Right lobe of liver (tissue), 4 donors: ENCODE data around the gene P2RY6.

Experiments
- POLR2A ChIP-seq: fragments of 450-650 bp; IDR thresholded peaks from one replicate; pipeline ENCODE4 v1.6.1; 2017; ENCODE audit warnings: antibody characterized with exemption, mild to moderate bottlenecking
- TF ChIP-seq, protein P1 (sequence below), 4 donors: fragments of 200-600 bp in 3 of 4; fragments of 450-650 bp in 1 of 4; IDR thresholded peaks; one replicate each; pipeline versions ENCODE4 v1.5.1 to v1.8.0; 2016 to 2022; ENCODE audit warnings: antibody characterized with exemption in 4 of 4, mild to moderate bottlenecking in 2 of 4
- donor health status: DM: no; HTN: no; CAD: no.
- donor health status: DM: no; HTN: no; CAD: no.
- donor health status: DM: no; HTN: yes; CAD: no.

DNA sequence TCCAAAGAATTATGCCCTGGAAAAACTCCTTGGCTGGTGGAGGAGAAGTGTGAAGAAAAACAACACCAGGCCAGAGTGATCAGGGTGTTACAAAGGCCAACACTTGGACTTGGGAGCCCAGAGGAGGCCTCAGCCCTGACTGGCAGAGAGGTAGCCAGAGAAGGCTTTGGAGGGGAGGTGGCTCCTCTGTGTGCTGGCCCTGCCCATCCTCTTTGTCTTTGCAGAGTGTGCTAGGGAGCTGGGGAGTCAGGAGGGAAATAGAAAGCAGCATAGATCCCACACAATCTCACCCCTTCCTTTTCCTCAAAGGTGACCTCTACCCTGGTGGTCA lies 12.0 kb upstream of the P2RY6 start:
- TF ChIP-seq, protein P1, sequence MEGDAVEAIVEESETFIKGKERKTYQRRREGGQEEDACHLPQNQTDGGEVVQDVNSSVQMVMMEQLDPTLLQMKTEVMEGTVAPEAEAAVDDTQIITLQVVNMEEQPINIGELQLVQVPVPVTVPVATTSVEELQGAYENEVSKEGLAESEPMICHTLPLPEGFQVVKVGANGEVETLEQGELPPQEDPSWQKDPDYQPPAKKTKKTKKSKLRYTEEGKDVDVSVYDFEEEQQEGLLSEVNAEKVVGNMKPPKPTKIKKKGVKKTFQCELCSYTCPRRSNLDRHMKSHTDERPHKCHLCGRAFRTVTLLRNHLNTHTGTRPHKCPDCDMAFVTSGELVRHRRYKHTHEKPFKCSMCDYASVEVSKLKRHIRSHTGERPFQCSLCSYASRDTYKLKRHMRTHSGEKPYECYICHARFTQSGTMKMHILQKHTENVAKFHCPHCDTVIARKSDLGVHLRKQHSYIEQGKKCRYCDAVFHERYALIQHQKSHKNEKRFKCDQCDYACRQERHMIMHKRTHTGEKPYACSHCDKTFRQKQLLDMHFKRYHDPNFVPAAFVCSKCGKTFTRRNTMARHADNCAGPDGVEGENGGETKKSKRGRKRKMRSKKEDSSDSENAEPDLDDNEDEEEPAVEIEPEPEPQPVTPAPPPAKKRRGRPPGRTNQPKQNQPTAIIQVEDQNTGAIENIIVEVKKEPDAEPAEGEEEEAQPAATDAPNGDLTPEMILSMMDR (IDR thresholded peaks at IDR 0.05): no peak
- no peak for TF ChIP-seq POLR2A
